Measurements from ENCODE around the gene PRPSAP1.
"Not testable (repeated sequence)": the region's sequence is repeated elsewhere in the genome, so short reads cannot be mapped to it uniquely, and the experiment has no call there.

Gene PRPSAP1

DNA sequence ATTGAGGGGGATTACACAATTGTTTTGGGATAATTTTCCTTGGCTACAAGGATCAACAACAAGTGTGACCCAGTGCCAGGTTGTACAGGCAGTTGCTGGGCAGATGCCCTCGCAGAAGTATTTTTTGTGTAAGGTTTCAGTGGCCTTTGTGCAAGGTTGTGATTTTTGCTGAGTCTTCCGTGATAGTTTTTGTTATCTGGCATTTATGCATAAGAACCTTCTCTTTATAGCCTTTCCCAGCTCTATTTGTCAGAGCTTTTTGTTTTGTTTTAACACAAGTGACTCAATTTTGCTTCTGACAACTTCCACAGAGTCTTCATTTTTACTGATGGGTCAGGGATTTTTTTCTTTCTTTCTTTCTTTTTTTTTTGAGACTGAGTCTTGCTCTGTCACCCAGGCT lies 6.7 kb upstream of the PRPSAP1 start:
- Histone ChIP-seq H3K27me3 (ENCODE audit: control insufficient read depth in 3 of 3, insufficient read depth in 3 of 3, low read depth in 1 of 3, low read length in 3 of 3) (no peaks in the 10 kb centered on the region), H2BK15ac (ENCODE audit: low read length) (no peak overlapping the region), H2AK5ac (ENCODE audit: low read depth, low read length) (no peak overlapping the region), H3K9me3 (replicated peaks in 1 of 2; ENCODE audit: control insufficient read depth in 2 of 2, insufficient read depth in 1 of 2, low read depth in 1 of 2, low read length in 2 of 2) (no peaks in the 10 kb centered on the region), H4K91ac (ENCODE audit: low read depth, low read length, poor library complexity) (no peak overlapping the region), H2BK120ac (ENCODE audit: low read depth, low read length) (no peak overlapping the region), H3K79me1 (ENCODE audit: low read depth, low read length) (no peaks in the 10 kb centered on the region), H3K36me3 (replicated peaks in 1 of 2; ENCODE audit: control insufficient read depth in 2 of 2, insufficient read depth in 2 of 2, low read length in 2 of 2) (no peaks in the 10 kb centered on the region), H3K27ac (replicated peaks; ENCODE audit: low read length) (no peak overlapping the region), H3K4me3 (ENCODE audit: low read length in 2 of 2) (no peak overlapping the region), H3K4me2 (ENCODE audit: insufficient read depth, low read length, poor library complexity, severe bottlenecking) (no peak overlapping the region), H2AFZ (ENCODE audit: low read length) (no peak overlapping the region), H3K23ac (ENCODE audit: low read depth, low read length, poor library complexity) (no peak overlapping the region), H3K4me1 (ENCODE audit: control insufficient read depth in 2 of 2, insufficient read depth in 1 of 2, low read depth in 1 of 2, low read length in 2 of 2) (peaks cover 0 to 2% of the 10 kb centered on the region in 2 donors), H2BK12ac (ENCODE audit: low read length) (no peak overlapping the region), H2BK5ac (ENCODE audit: low read length) (no peak overlapping the region), H3K4ac (ENCODE audit: low read length) (no peak overlapping the region), H4K8ac (ENCODE audit: low read depth, low read length) (no peak overlapping the region), H3K14ac (ENCODE audit: low read length) (no peak overlapping the region), H3K9ac (ENCODE audit: low read depth, low read length, poor library complexity) (no peak overlapping the region), H3K18ac (ENCODE audit: low read length) (no peak overlapping the region)
- no CpG with 5 or more reads among the region's 2 CpGs for WGBS, 2 donors (ENCODE audit: extremely low coverage in 2 of 2, insufficient read length in 2 of 2, insufficient replicate concordance in 1 of 2)
- DNase-seq (ENCODE audit: low spot score), result no peak

DNA sequence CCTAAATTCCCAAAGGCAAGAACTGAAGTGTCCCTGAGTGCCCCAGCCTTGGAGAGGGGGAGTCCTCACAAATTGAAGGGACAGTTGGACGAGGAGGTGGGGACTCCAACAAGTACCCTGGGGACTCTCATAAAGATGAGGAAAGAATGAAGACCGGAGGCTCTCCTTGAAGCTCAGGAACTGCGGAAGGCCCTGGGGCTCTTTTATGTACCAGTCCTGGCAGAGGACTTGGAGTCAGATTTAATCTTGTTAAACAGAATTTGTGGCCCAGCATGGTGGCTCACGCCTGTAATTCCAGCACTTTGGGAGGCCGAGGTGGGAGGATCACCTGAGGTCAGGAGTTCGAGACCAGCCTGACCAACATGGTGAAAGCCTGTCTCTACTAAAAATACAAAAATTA lies 6.1 kb upstream of the PRPSAP1 start:
- H3K23ac ChIP-seq (ENCODE audit: low read depth, low read length, poor library complexity); H4K8ac ChIP-seq (ENCODE audit: low read depth, low read length); H2AFZ ChIP-seq (ENCODE audit: low read length); H2BK15ac ChIP-seq (ENCODE audit: low read length); H3K36me3 ChIP-seq (replicated peaks in 1 of 2; ENCODE audit: control insufficient read depth in 2 of 2, insufficient read depth in 2 of 2, low read length in 2 of 2); DNase-seq (ENCODE audit: low spot score); H2BK12ac ChIP-seq (ENCODE audit: low read length); H2AK5ac ChIP-seq (ENCODE audit: low read depth, low read length); H3K18ac ChIP-seq (ENCODE audit: low read length); H3K4me3 ChIP-seq (ENCODE audit: low read length in 2 of 2); H3K9ac ChIP-seq (ENCODE audit: low read depth, low read length, poor library complexity); H3K4me1 ChIP-seq (ENCODE audit: control insufficient read depth in 2 of 2, insufficient read depth in 1 of 2, low read depth in 1 of 2, low read length in 2 of 2); H2BK120ac ChIP-seq (ENCODE audit: low read depth, low read length); H4K91ac ChIP-seq (ENCODE audit: low read depth, low read length, poor library complexity); H3K14ac ChIP-seq (ENCODE audit: low read length); H2BK5ac ChIP-seq (ENCODE audit: low read length); H3K4ac ChIP-seq (ENCODE audit: low read length); H3K9me3 ChIP-seq (replicated peaks in 1 of 2; ENCODE audit: control insufficient read depth in 2 of 2, insufficient read depth in 1 of 2, low read depth in 1 of 2, low read length in 2 of 2); H3K4me2 ChIP-seq (ENCODE audit: insufficient read depth, low read length, poor library complexity, severe bottlenecking); H3K79me1 ChIP-seq (ENCODE audit: low read depth, low read length); H3K27ac ChIP-seq (replicated peaks; ENCODE audit: low read length); H3K27me3 ChIP-seq (ENCODE audit: control insufficient read depth in 3 of 3, insufficient read depth in 3 of 3, low read depth in 1 of 3, low read length in 3 of 3): not testable (repeated sequence)
- WGBS, 2 donors (ENCODE audit: extremely low coverage in 2 of 2, insufficient read length in 2 of 2, insufficient replicate concordance in 1 of 2), result no CpG with 5 or more reads among the region's 6 CpGs

DNA sequence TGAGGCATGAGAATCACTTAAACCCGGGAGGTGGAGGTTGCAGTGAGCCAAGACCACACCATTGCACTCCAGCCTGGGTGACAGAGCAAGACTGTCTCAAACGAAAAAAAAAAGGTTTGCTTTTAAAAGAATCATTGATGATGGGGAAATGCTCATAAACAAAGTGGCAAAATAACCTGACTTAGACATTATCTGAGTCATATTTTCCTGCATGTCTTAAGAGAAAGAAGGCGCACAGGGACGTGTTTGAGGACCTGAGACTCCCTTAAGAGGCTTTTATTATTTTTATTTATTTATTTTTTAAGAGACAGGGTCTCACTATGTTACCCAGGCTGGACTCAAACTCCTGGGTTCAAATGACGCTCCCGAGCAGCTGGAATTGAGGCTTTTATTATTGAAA lies 5.7 kb upstream of the PRPSAP1 start:
- no peak for DNase-seq (ENCODE audit: low spot score)
- no peak overlapping the region for H3K4me3 ChIP-seq (ENCODE audit: low read length in 2 of 2)

DNA sequence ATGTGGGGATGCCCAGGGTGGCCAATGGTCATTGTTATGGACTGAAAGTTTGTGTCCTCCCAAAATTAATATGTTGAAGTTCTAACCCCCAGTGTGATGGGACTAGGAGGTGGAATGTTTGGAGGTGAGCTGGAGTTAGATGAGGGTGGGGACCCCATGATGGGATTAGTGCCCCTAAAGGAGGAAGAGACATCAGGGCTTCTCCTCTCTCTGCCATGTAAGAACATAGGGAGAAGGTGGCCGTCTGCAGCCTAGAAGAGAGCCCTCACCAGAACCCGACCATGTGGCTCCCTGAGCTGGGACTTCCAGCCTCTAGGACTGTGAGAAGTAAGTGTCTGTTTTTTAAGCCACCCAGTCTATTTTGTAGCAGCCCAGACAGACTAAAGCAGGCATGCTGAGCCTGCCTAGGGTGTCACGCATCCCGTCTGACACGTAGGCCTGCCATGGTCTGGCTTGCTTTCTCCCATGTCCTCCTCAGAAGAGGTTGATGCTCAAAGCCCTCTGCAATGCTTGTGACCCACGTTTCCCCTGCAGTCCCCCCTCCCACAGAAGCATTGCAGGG lies 4.0 kb upstream of the PRPSAP1 start:
- no peak overlapping the region for H4K8ac ChIP-seq (ENCODE audit: low read depth, low read length)
- no peak for DNase-seq (ENCODE audit: low spot score)
- H2AFZ ChIP-seq (ENCODE audit: low read length), result no peak overlapping the region
- no peak overlapping the region for H2BK12ac ChIP-seq (ENCODE audit: low read length)
- peaks cover 0 to 2% (median 0%) of the 10 kb centered on the region in 3 experiments for H3K27me3 ChIP-seq (ENCODE audit: control insufficient read depth in 3 of 3, insufficient read depth in 3 of 3, low read depth in 1 of 3, low read length in 3 of 3)
- no CpG with 5 or more reads among the region's 6 CpGs for WGBS, 2 donors (ENCODE audit: extremely low coverage in 2 of 2, insufficient read length in 2 of 2, insufficient replicate concordance in 1 of 2)
- H3K27ac ChIP-seq (replicated peaks; ENCODE audit: low read length), result no peak overlapping the region
- no peak overlapping the region for H3K4ac ChIP-seq (ENCODE audit: low read length)
- H3K79me1 ChIP-seq (ENCODE audit: low read depth, low read length), result peaks cover 3% of the 10 kb centered on the region
- H3K4me3 ChIP-seq (ENCODE audit: low read length in 2 of 2), result no peak overlapping the region
- H3K4me2 ChIP-seq (ENCODE audit: insufficient read depth, low read length, poor library complexity, severe bottlenecking), result no peak overlapping the region
- no peak overlapping the region for H2BK120ac ChIP-seq (ENCODE audit: low read depth, low read length)
- no peak overlapping the region for H2AK5ac ChIP-seq (ENCODE audit: low read depth, low read length)
- H4K91ac ChIP-seq (ENCODE audit: low read depth, low read length, poor library complexity), result no peak overlapping the region
- H3K9ac ChIP-seq (ENCODE audit: low read depth, low read length, poor library complexity), result no peak overlapping the region
- H3K9me3 ChIP-seq (replicated peaks in 1 of 2; ENCODE audit: control insufficient read depth in 2 of 2, insufficient read depth in 1 of 2, low read depth in 1 of 2, low read length in 2 of 2), result no peaks in the 10 kb centered on the region
- no peak overlapping the region for H2BK15ac ChIP-seq (ENCODE audit: low read length)
- H2BK5ac ChIP-seq (ENCODE audit: low read length), result no peak overlapping the region
- H3K4me1 ChIP-seq (ENCODE audit: control insufficient read depth in 2 of 2, insufficient read depth in 1 of 2, low read depth in 1 of 2, low read length in 2 of 2), result peaks cover 5 to 6% of the 10 kb centered on the region in 2 donors
- no peak overlapping the region for H3K23ac ChIP-seq (ENCODE audit: low read depth, low read length, poor library complexity)
- H3K14ac ChIP-seq (ENCODE audit: low read length), result no peak overlapping the region
- no peak overlapping the region for H3K18ac ChIP-seq (ENCODE audit: low read length)
- no peaks in the 10 kb centered on the region for H3K36me3 ChIP-seq (replicated peaks in 1 of 2; ENCODE audit: control insufficient read depth in 2 of 2, insufficient read depth in 2 of 2, low read length in 2 of 2)

More for the DNA sequence above, 5.7 kb upstream of the PRPSAP1 start:
- Histone ChIP-seq H3K9me3 (replicated peaks in 1 of 2; ENCODE audit: control insufficient read depth in 2 of 2, insufficient read depth in 1 of 2, low read depth in 1 of 2, low read length in 2 of 2) (no peaks in the 10 kb centered on the region), H4K91ac (ENCODE audit: low read depth, low read length, poor library complexity) (no peak overlapping the region), H2BK5ac (ENCODE audit: low read length) (no peak overlapping the region), H2AK5ac (ENCODE audit: low read depth, low read length) (no peak overlapping the region), H2BK120ac (ENCODE audit: low read depth, low read length) (no peak overlapping the region), H3K36me3 (replicated peaks in 1 of 2; ENCODE audit: control insufficient read depth in 2 of 2, insufficient read depth in 2 of 2, low read length in 2 of 2) (no peaks in the 10 kb centered on the region), H2BK12ac (ENCODE audit: low read length) (no peak overlapping the region), H3K27ac (replicated peaks; ENCODE audit: low read length) (no peak overlapping the region), H3K9ac (ENCODE audit: low read depth, low read length, poor library complexity) (no peak overlapping the region), H3K79me1 (ENCODE audit: low read depth, low read length) (no peaks in the 10 kb centered on the region), H3K23ac (ENCODE audit: low read depth, low read length, poor library complexity) (no peak overlapping the region), H3K14ac (ENCODE audit: low read length) (no peak overlapping the region), H2BK15ac (ENCODE audit: low read length) (no peak overlapping the region), H3K27me3 (ENCODE audit: control insufficient read depth in 3 of 3, insufficient read depth in 3 of 3, low read depth in 1 of 3, low read length in 3 of 3) (no peaks in the 10 kb centered on the region), H3K4me1 (ENCODE audit: control insufficient read depth in 2 of 2, insufficient read depth in 1 of 2, low read depth in 1 of 2, low read length in 2 of 2) (peaks cover 2 to 3% of the 10 kb centered on the region in 2 donors), H3K4ac (ENCODE audit: low read length) (no peak overlapping the region), H3K4me2 (ENCODE audit: insufficient read depth, low read length, poor library complexity, severe bottlenecking) (no peak overlapping the region), H3K18ac (ENCODE audit: low read length) (no peak overlapping the region), H4K8ac (ENCODE audit: low read depth, low read length) (no peak overlapping the region), H2AFZ (ENCODE audit: low read length) (no peak overlapping the region)
- no CpG with 5 or more reads among the region's 6 CpGs for WGBS, 2 donors (ENCODE audit: extremely low coverage in 2 of 2, insufficient read length in 2 of 2, insufficient replicate concordance in 1 of 2)

All from neuronal stem cell (in vitro differentiated cells).